ENCODE measurements around the gene CBX2.

The CBX2 gene

DNA sequence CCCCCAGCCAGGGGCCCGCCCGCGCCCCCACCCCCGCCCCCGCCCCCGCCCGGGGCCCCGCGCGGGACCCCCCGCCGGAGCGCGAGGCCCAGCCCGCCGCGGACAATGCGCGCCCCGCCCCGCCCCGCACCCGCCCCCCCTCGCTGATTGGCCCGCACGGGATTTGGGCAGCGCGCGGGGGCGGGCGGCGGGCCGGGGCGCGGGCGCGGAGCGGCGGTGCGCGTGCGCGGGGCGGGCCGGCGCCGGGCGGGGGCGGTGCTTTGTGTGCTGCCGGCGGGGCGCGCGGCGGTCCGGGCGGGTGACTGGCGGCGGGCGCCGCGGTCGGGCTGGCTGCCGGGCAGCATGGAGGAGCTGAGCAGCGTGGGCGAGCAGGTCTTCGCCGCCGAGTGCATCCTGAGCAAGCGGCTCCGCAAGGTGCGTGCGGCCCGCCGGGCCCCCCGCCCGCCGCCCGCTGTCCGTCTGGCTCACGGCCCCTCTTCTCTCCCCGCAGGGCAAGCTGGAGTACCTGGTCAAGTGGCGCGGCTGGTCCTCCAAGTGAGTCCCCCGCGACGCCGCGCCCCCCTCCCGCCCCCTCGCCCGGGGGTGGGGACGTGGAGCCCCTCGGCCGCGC, at the start of gene CBX2:
TSS of gene CBX2 (plus strand) at position 255 of the 610 bp plus-strand sequence. CDS start at position 343, 88 bp downstream.
- DNase-seq, result peak; percentile 39

DNA sequence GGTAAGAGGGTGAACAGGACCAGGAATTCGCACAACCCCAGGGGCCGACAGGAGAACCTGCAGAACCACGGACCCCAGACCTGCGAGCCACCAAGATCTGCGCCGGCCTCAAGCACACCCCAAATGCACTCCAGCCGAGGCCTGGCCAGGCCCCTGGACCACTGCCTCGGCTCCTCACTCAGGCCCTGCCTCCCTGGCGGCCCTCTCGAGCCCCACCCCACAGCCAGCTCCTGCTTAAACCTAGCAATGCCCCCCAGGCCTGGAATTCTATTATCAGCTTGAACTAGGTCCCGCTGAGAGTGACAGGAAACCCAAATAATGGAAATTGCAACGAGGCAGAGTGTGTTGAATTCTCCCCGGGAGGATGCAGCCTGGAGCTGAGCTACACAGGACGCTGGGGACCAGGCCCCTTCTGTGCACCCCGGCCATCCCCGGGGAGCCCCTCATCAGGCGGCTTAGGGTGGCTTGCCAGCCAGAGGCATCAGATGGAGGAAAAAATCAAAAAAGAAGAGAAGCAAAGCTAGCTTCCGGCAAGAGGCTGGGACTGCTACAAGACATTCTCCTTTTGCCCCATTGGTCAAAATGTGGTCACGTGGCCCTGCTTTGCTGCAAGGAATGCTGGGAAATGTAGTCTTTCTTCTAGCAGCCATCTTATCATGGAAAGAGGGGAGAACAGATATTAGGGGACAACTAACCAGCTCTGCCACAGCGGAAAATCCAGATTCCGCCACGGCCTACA, 49.6 kb upstream of the CBX2 start:
- DNase-seq, result peak; percentile 18

DNA sequence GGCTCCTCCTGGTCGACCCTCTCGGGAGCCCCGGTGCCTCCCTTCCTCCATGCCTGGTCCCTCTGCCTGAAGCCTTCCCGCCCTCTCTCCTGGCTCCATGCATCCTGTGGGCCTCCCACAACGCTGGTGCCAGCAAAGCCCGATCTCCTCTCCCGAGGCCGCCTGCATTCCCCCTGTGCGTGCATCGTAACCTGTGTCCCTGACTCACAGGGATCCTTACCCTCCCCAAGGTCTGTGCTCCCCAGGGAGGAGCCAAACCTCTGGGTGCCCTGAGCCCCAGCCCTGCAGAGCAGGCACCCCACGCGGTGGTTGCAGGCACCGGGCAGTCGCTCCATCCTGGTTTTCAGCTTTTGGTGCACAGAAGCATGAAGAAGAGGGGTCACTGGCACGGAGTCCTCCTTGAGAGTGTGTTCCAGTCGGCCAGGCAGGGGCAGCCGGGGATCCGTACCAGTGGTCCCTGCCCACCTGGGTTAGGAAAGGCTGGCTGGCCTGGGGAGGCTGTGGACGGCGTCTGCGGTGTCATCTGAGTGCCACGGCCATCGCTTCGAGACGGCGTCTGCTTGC, 49.0 kb upstream of the CBX2 start:
- no peak for DNase-seq

DNA sequence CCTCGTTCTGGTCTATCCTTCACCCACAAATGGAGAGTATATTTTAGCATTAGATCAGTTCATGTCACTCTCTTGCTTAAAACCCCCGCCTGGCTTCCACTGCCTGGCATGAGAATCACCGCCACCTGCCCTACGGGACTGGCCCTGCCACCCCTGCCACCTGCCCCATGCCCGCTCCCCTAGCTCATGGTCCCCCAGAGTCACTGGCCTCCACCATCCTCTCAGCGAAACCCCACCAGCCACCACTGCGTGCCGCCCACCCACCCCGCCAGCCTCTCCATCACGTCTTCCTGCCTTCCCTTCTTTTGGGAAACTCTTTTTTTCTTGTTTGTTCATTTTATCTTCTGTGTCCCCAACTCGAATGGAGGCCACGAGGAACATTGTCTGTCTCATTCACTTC, 48.2 kb upstream of the CBX2 start:
- no peak for DNase-seq

DNA sequence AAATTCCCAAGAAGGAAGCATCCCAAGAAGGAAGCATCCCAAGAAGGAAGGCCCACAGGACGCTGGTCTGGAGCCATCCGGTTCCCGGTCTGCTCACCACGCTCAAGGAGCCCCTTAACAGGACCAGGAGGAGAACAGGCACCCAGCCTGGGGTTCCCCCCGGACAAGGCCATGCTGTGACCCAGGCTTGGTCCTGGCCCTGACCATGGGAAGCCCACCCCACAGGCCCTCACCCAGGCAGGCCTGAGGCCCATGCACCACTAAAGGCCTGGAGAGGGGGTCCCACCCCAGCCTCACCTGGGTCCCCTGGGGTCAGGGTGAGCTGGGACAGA, 47.5 kb upstream of the CBX2 start:
- no peak for DNase-seq

DNA sequence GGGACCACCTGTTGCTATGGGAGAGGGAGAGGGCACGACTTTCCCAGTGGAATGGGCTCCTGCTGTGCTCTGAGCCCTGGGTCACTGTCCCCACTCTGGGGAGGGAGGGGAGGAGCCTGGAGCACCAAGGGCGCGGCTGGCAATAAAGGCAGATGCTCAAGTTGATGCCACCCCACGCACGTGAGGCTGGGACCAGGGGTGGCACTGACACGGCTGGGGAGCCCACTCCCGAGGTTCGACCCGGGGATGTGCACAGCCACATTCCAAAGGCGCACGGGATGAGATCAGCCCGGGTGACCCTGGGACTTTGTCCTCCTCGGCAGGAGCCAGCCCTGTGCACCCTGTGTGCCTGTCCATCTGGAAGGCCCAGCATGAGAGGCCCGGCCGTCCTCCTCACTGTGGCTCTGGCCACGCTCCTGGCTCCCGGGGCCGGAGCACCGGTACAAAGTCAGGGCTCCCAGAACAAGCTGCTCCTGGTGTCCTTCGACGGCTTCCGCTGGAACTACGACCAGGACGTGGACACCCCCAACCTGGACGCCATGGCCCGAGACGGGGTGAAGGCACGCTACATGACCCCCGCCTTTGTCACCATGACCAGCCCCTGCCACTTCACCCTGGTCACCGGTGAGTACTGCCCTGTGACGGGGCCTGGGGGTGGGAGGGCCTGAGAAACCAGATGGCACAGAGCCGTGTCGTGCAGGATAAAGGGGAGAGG, 47.0 kb upstream of the CBX2 start, which contains the start of gene ENPP7:
TSS of gene ENPP7 (plus strand) at position 175 of the 715 bp plus-strand sequence. CDS start at position 372, 197 bp downstream.
- no peak for DNase-seq

DNA sequence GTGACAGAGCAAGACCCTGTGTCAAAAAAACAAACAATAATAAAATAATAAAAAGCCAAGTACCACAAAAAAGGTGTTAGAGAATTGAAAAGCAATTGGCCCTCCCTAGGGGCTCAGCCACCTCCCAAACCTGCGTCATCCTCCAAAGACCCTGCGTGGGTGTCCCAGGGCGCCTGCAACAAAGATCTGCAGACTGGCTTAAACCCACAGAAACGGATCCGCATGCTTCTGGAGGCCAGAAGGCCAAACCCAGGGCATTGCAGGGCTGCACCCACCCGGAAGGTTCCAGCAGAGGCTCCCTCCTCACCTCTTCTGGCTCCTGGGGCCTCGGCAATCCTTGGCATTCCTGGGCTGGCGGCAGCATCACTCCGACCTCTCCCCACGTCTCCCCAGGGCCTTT, 45.7 kb upstream of the CBX2 start:
- no peak for DNase-seq

DNA sequence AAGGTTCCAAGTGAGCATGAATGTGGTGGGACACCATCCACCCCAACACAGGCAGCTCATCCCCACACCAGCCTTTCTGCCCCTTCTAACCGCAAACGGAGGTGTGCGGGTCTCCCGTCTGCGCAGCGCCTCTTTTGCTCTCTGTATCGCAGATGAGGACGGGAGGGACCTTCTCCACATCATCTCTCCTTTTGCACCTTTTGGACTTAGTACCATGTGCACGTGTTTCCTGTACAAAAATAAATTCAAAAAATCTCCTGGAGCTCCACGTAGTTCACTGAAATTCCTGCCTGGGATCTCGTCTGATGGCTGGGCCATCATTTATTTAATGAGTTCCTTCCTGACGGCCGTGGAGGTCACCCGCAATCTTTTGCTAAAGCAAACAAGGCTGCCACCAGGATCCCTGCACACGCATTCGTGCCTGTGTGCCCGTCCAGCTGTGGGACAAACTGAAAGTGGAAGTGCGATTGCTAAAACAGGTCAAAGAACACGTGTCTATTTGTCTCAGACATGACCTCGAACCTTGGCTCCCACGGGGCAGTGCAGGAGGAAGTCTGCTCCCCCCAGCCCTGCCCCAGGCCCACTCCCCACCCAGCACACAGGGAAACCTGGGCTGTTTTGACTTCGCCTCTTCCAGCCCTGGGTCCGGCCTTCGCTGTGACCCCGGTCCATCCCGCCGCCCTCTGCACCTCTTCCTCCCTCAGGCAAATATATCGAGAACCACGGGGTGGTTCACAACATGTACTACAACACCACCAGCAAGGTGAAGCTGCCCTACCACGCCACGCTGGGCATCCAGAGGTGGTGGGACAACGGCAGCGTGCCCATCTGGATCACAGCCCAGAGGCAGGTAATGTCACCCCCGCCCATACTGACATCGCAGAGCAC, 44.9 kb upstream of the CBX2 start:
- no peak for DNase-seq

DNA sequence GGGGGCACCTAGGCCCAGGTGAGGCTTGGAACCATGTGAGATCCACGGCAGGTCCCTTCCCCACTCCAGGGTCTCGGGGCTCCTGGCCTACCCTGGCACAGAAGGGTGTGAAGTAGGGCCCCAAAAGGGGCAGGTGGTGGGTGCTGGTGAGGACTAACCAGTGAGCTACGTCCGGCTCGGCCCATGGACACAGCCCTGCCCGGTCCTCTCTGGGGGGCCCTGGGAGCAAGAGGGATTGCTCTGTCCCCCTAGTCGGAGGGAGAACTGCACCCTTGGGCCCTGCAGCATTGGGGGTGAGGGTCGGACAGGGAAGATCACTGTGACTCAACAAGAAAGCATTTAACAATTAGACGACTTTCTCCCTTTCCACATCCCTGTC, 44.3 kb upstream of the CBX2 start:
- no peak for DNase-seq

DNA sequence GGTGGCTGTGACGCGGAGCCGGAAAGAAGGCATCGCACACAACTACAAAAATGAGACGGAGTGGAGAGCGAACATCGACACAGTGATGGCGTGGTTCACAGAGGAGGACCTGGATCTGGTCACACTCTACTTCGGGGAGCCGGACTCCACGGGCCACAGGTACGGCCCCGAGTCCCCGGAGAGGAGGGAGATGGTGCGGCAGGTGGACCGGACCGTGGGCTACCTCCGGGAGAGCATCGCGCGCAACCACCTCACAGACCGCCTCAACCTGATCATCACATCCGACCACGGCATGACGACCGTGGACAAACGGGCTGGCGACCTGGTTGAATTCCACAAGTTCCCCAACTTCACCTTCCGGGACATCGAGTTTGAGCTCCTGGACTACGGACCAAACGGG, 42.9 kb upstream of the CBX2 start:
- no peak for DNase-seq

DNA sequence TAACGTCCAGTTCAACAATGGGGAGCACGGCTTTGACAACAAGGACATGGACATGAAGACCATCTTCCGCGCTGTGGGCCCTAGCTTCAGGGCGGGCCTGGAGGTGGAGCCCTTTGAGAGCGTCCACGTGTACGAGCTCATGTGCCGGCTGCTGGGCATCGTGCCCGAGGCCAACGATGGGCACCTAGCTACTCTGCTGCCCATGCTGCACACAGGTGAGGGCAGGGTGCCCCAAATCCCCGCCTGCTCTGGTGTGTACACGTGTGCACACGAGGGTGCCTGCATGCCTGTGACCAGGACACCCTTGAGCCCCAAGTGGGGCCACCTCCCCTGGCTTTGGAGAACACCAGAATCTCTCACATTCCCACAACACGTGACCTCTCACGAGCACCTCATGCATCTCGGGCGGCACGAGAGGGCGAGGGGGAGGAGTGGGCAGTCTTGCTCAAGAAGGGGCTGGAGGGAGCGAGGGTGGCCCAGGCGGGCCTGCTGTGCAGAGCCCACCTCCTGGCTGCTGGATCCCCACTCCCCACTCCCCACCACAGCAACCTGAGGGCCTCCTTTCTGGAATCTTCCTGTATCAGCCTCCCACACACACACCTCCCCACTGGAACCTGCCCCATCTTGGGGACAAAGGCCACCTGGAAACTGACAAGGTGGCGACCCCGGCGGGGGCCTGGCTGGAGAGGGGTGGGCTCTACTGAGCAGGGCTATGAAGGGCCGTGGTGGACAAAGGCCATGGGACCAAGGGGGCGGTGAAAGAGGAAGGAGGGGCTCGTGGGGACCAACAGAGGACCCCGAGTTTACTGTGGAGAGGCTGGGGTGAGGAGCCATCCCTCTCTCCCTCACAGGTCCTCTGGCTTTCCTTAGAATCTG, 40.7 kb upstream of the CBX2 start:
- no peak for DNase-seq

DNA sequence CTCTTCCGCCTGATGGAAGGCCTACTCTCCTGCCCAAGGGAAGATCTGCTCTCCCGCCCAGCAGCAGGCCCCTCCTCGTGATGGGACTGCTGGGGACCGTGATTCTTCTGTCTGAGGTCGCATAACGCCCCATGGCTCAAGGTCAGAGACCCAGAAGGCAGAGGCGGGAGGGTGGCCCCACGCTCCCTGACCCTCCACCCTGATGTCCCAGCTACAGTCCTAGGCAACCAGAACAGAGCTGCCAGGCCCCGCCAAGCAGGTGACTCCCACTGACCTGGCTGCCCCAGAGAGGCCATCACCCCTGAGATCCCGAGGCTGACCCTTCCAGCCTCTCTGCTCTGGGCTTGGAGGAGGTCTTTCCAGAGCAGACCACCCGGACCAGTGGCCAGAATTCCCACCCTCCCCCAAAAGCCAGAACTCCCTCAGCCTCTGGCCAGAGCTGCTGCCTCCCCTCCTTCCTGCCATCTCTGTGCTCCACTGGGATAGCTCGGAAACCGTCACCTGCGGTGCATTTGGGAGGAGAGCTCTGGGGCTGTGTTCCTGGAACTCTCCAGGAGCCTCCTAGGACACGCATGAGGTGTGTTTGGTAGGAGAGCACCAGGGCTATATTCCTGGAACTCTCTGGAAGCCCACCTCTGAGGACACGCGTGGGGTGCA, 39.9 kb upstream of the CBX2 start:
- no peak for DNase-seq

DNA sequence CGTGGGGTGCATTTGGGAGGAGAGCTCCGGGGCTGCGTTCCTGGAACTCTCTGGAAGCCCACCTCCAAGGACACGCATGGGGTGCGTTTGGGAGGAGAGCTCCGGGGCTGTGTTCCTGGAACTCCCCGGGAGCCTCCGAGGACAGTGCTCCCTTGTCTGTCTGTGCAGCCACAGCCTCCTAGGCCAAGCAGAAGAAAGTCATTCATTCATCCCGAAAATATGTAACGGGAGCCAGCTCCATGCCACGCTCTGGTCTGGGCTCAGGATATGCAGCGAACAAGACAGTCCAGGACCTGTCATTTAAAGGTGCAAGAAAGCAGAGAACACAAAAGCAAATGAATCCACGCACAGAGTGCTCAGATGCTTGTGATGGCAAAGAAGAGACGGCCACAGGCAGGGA, 39.3 kb upstream of the CBX2 start:
- DNase-seq, result no peak

DNA sequence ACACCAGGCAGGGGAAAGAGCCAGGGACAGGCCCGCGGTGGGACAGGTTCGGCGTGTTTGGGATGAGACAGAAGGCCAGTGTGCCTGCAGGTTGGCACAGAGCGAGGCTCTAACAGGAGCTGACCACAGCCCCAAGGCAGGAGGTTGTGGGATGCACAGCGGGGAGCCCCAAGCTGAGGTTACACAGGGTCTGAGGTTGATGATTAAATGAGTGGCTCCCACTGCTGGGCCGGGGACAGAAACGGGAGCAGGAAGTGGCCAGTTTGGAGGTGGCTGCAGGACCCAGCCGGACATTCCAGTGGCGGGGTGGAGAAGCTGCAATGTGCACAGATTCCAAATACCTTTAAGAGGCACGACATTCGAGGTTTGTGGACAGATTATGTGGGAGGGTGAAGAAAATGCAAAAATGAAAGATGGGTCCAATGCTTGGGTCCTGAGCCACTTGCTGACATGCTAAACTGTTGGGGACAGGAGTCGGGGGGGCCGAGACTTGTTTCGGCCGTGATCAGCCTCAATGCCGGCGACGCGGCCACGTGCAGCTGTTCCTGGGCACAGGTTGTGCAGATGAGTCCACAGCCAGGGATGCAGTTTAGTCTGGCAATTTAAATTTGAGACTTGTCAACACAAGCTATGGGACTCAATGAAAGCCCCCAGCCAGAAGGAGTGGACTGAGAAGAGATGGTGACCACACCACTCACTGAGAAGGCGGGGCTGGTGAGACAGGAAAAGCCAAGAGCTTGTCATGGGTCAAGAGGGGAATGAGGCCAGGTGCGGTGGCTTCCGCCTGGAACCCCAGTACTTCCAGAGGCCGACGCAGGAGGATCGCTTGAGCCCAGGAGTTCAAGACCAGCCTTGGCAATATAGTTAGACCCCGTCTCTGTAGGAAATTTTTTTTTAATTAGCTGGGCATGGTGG, 38.5 kb upstream of the CBX2 start:
- DNase-seq, result no peak

DNA sequence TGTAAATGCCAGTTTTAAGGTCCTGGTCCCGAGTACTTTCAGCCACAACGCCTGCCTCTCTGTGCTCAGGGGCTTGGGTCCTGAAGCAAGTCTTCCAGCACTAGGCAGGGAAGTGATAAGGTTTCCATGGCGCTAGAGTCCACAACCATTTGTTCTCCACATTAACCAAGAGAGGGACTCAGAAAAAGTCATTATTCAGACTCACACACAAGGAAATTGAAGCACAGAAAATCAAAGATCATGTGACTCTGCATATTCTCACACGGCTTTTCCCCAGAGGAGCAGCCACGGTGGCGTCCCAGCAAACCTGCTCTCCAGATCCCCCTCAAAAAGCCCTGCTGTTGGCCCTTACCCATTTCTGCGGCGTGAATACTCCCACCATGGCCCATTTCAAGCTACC, 37.5 kb upstream of the CBX2 start:
- DNase-seq, result no peak

DNA sequence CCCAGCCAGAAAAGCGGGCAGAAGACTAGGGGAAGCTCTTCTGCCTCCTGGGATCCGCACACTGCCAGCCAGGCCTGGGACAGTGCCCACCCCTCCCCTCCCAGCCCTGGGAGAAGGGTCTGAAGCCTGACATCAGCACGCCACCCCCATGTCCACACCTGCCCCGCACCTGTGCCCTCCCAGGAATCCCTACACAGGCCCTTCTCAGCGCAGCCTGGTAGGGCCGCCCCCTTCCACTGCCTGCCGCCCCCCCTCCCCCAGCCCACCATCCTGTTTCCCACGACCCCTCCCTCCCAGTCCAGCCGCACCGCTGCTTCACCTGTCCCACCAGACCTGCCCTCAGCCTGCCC, 36.6 kb upstream of the CBX2 start:
- DNase-seq, result no peak

DNA sequence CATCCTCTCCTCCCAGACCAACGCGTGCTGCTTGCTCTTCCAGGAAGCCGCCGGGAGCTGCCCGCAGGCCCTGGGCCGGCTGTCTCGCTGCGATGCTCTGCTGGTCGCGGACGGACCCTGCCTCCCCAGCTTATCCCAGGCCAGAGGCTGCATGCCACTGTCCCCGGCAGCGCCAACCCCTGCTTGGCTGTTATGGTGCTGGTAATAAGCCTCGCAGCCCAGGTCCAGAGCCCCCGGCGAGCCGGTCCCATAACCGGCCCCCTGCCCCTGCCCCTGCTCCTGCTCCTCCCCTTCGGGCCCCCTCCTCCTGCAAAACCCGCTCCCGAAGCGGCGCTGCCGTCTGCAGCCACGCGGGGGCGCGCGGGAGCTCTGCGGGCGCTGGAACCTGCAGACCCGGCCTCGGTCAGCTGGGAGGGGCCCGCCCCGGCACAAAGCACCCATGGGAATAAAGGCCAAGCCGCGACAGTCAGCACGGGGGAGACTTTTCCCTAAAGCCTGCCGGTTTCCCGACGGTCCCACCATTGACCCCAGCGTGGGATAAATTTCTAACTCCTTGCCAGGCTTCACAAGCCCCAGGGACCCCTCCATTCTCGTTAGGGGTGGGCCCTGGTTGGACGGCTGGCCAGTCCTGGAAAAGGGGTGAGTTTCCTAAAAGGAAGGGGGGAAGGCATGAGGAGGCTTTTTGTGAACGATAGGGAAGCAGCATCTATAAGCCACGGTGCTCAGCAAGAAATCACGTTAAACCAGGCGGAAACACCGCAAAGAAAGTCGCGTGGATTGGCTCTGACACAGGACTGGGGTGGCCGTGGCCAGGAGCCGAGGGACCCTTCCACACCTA, 36.0 kb upstream of the CBX2 start:
- DNase-seq, result peak; percentile 50

DNA sequence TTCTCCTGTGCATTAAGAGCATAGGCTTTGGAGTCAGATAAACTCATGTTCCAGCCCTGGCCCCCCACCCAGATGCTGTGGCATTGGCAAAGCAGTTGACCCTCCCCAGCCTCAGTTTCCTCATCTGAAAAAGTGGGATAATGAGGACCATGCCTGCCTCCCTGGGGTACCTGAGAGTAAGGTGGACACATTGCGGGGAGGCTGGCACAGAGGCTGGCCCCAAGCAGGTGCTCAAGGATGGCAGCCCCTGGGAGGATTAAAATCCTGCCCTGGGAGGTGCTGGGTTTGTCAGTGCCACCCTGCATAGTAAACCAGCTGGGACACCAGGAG, 35.4 kb upstream of the CBX2 start:
- no peak for DNase-seq

DNA sequence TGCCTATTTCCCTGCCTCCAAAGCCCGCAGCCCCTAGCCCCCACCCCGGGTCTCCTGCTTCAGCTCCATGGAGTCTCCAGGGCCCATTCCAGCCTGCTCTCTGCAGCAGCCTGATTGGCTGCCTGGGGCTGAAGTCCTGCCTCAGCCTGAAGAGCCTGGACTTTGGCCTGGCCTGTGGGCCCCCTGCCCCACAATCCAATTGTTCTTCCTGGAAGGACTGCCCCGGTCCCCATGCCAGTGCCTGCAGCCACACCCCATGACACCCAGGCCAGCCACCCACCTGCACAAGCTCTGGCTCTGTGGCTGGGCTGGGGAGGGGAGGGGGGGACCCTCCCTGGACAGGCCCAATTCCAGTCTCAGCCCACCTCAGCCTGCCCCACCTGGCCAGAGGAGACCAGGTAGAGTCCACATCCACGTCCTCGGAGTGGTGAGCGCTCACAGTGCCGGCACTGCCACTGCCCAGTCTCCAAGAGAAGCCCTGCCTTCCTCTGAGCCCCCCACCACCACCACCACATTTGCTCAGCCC, 34.9 kb upstream of the CBX2 start:
- no peak for DNase-seq

Measured in DMS79 treated with DMSO at 0.1 percent for 48 hours (cell line).